Esophagus muscularis mucosa (tissue), 4 donors: ENCODE results near the gene PRPF31.

Experiments used
- EP300 ChIP-seq: sonication (generic); formaldehyde crosslinking; IDR thresholded peaks from one replicate; pipeline ENCODE4 v1.6.1; 2017; ENCODE audit warnings: antibody characterized with exemption
- POLR2A ChIP-seq: fragments of 450-650 bp; IDR thresholded peaks from one replicate; pipeline ENCODE4 v1.6.1; 2017; ENCODE audit warnings: antibody characterized with exemption, moderate library complexity, mild to moderate bottlenecking, low read depth
- TF ChIP-seq, protein P1 (sequence below), 3 experiments: fragments of 200-600 bp in 2 of 3; fragments of 450-650 bp in 1 of 3; sonication (generic) in 2 of 3; IDR thresholded peaks; one replicate each; pipeline ENCODE4 v1.5.1; 2017 to 2019; ENCODE audit warnings: antibody characterized with exemption in 3 of 3, mild to moderate bottlenecking in 2 of 3, moderate library complexity in 1 of 3

GRCh38 chr19:54128441-54128725, 12.8 kb downstream of the PRPF31 start:
- TF ChIP-seq, protein P1, sequence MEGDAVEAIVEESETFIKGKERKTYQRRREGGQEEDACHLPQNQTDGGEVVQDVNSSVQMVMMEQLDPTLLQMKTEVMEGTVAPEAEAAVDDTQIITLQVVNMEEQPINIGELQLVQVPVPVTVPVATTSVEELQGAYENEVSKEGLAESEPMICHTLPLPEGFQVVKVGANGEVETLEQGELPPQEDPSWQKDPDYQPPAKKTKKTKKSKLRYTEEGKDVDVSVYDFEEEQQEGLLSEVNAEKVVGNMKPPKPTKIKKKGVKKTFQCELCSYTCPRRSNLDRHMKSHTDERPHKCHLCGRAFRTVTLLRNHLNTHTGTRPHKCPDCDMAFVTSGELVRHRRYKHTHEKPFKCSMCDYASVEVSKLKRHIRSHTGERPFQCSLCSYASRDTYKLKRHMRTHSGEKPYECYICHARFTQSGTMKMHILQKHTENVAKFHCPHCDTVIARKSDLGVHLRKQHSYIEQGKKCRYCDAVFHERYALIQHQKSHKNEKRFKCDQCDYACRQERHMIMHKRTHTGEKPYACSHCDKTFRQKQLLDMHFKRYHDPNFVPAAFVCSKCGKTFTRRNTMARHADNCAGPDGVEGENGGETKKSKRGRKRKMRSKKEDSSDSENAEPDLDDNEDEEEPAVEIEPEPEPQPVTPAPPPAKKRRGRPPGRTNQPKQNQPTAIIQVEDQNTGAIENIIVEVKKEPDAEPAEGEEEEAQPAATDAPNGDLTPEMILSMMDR (IDR thresholded peaks at IDR 0.05) = no peak
- TF ChIP-seq EP300 (no peak), POLR2A (no peak)
